Neuron (in vitro differentiated cells): ENCODE data around the gene PDP2.
A peak's percentile ranks its signal among the peaks of the same experiment; 100 is the strongest.
"Not testable (repeated sequence)": the region's sequence is repeated elsewhere in the genome, so short reads cannot be mapped to it uniquely, and the experiment has no call there.

Experiments
- H2AFZ ChIP-seq: one replicate; pipeline ENCODE4 v1.6.1; 2013; ENCODE audit warnings: low read depth, mild to moderate bottlenecking, inconsistent platforms, low read length, moderate library complexity
- H3K27me3 ChIP-seq: one replicate; pipeline ENCODE4 v1.6.1; 2013; ENCODE audit warnings: low read length; ENCODE audit not compliant: insufficient read depth
- H3K36me3 ChIP-seq: one replicate; pipeline ENCODE4 v1.6.1; 2013; ENCODE audit warnings: low read length; ENCODE audit not compliant: insufficient read depth
- H3K4me1 ChIP-seq: one replicate; pipeline ENCODE4 v1.6.1; 2013; ENCODE audit warnings: low read length; ENCODE audit not compliant: insufficient read depth
- H3K4me3 ChIP-seq: 2 replicates; pipeline ENCODE4 v1.5.1; 2013; ENCODE audit warnings: mild to moderate bottlenecking, low read length, moderate library complexity
- H3K9me3 ChIP-seq: one replicate; pipeline ENCODE4 v1.6.1; 2013; ENCODE audit warnings: low read length

Gene PDP2

DNA sequence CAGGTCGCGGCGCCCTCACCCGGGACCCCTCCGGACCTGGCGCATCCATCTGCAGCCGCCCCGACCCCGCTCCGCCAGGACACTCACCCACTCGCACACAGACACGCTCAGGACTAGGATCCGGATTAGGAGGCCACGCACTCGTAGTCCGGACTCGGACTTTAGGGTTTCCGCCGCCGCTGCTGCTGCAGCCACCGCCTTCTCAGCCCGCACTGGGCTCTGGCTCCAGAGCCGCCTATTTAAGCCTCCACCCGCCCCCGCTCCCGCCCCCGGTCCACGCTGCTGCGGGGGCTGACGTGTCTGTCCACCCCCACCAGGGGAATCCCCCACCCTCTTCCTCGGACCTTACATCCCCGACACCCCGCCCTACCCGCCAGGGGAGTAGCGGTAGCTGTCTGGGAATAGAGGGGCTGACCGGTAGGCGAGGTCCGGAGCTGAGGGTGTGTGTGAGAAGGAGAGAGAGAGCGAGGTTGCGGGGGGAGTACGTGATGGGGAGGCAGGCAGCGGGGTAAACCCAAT lies 45.1 kb downstream of the PDP2 start, which contains the start of gene RRAD:
TSS of gene RRAD (minus strand) at position 214 of the 519 bp plus-strand sequence. CDS start 356 bp downstream, outside the sequence.
- H3K27me3 ChIP-seq = peaks cover 32% of the 10 kb centered on the region
- H3K9me3 ChIP-seq = no peaks in the 10 kb centered on the region
- no peak within 1 kb of the TSS for H3K4me3 ChIP-seq
- peaks cover 31% of the 10 kb centered on the region for H3K4me1 ChIP-seq
- H3K36me3 ChIP-seq = no peaks in the 10 kb centered on the region
- H2AFZ ChIP-seq = no peak within 1 kb of the TSS

GRCh38 chr16:66926171-66926947 lies 46.0 kb downstream of the PDP2 start:
- no peak overlapping the region for H3K4me3 ChIP-seq
- H3K9me3 ChIP-seq = no peaks in the 10 kb centered on the region
- H3K36me3 ChIP-seq = no peaks in the 10 kb centered on the region
- H2AFZ ChIP-seq = no peak overlapping the region
- peaks cover 32% of the 10 kb centered on the region for H3K27me3 ChIP-seq
- peaks cover 31% of the 10 kb centered on the region for H3K4me1 ChIP-seq

- Histone ChIP-seq H3K4me1 (peaks cover 31% of the 10 kb centered on the region), H2AFZ (no peak overlapping the region), H3K9me3 (no peaks in the 10 kb centered on the region), H3K4me3 (no peak overlapping the region), H3K36me3 (no peaks in the 10 kb centered on the region), H3K27me3 (peaks cover 30% of the 10 kb centered on the region)
Measured at GRCh38 chr16:66926961-66927436, 46.7 kb downstream of the PDP2 start.

- H3K9me3 ChIP-seq = no peaks in the 10 kb centered on the region
- H3K27me3 ChIP-seq = peaks cover 27% of the 10 kb centered on the region
- no peak overlapping the region for H3K4me3 ChIP-seq
- H2AFZ ChIP-seq = no peak overlapping the region
- peaks cover 34% of the 10 kb centered on the region for H3K4me1 ChIP-seq
- H3K36me3 ChIP-seq = no peaks in the 10 kb centered on the region
Measured at GRCh38 chr16:66927918-66928649, 47.8 kb downstream of the PDP2 start.

- peaks cover 42% of the 10 kb centered on the region for H3K4me1 ChIP-seq
- H3K27me3 ChIP-seq = peaks cover 20% of the 10 kb centered on the region
- no peaks in the 10 kb centered on the region for H3K9me3 ChIP-seq
- no peaks in the 10 kb centered on the region for H3K36me3 ChIP-seq
- H2AFZ ChIP-seq = no peak overlapping the region
- H3K4me3 ChIP-seq = no peak overlapping the region
Measured at GRCh38 chr16:66928702-66929388, 48.5 kb downstream of the PDP2 start.

DNA sequence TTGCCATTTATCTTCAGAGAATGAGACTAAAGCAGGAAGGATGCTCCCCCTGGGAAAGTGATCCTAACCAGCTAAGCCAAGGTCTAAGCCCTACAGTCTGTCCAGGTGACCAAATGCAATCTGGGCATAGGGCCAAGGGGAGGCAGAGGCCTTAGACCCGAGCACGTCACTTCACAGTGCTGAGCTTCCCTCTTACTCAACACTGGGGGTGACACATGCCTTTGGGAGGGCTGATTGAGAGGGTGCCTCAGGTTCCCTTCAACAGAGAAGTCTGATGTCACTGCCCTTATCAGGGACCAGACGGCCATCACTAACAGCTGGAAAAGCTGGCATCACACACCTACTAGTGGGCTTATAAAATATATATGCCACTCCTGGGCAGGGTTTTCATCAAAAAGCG lies 49.9 kb downstream of the PDP2 start:
- Histone ChIP-seq H3K4me3 (no peak overlapping the region), H3K4me1 (peaks cover 43% of the 10 kb centered on the region), H3K27me3 (peaks cover 8% of the 10 kb centered on the region), H3K9me3 (no peaks in the 10 kb centered on the region), H3K36me3 (no peaks in the 10 kb centered on the region), H2AFZ (no peak overlapping the region)

DNA sequence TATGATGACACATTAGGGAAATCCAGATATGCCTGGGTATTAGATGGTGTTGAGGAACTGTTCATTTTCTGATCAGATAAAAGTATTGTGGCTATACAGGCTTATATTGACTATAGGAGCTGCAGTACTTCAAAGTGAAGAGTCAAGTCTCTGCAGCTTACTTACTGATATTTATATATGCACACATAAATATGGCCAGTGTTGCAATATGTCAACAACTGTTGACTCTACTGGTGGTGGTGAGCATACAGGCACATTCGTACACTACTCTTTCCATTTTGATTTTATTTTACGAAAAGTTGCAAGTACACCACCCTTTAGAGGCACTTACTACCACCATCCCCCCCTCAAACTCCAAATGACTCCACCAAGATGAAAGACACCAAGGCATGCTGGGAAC lies 51.4 kb downstream of the PDP2 start:
- no peaks in the 10 kb centered on the region for H3K27me3 ChIP-seq
- no peak overlapping the region for H2AFZ ChIP-seq
- H3K4me3 ChIP-seq = no peak overlapping the region
- H3K9me3 ChIP-seq = no peaks in the 10 kb centered on the region
- peaks cover 4% of the 10 kb centered on the region for H3K36me3 ChIP-seq
- peaks cover 40% of the 10 kb centered on the region for H3K4me1 ChIP-seq

GRCh38 chr16:66932076-66932475 lies 51.8 kb downstream of the PDP2 start:
- H2AFZ ChIP-seq = no peak overlapping the region
- no peaks in the 10 kb centered on the region for H3K9me3 ChIP-seq
- H3K4me3 ChIP-seq = no peak overlapping the region
- peaks cover 36% of the 10 kb centered on the region for H3K4me1 ChIP-seq
- peaks cover 4% of the 10 kb centered on the region for H3K36me3 ChIP-seq
- no peaks in the 10 kb centered on the region for H3K27me3 ChIP-seq

DNA sequence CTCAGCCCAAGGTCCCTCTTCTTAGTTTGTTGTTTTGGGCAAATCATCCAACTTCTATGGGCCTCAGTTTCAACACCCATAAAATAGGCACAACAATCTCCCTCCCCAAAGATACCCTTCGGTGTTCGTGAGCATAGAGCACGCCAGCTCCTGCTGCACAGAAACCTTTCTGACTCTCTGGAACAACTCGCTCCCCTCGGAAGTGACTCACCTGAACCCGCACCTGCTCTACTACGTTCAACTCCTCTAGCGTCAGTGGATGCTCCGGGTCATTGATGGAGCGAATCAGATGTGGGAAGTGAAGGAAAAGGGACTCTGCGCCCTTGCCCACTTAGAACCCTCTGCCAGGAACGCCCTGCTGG lies 53.4 kb downstream of the PDP2 start:
- Histone ChIP-seq H3K36me3 (peaks cover 12% of the 10 kb centered on the region), H3K27me3 (no peaks in the 10 kb centered on the region), H2AFZ (peak overlapping the region; percentile 64), H3K4me1 (peaks cover 22% of the 10 kb centered on the region), H3K9me3 (no peaks in the 10 kb centered on the region), H3K4me3 (peak overlapping the region; percentile 87)

- H2AFZ ChIP-seq = peak within 1 kb of the TSS; percentile 64
- no peaks in the 10 kb centered on the region for H3K27me3 ChIP-seq
- peaks cover 22% of the 10 kb centered on the region for H3K4me1 ChIP-seq
- peak within 1 kb of the TSS; percentile 87 for H3K4me3 ChIP-seq
- H3K9me3 ChIP-seq = no peaks in the 10 kb centered on the region
- peaks cover 14% of the 10 kb centered on the region for H3K36me3 ChIP-seq
Measured at GRCh38 chr16:66934138-66934838, 54.0 kb downstream of the PDP2 start, which contains the start of gene CIAO2B. TSS of gene CIAO2B (minus strand) at chr16:66934402. CDS start at chr16:66934364, 38 bp downstream.

DNA sequence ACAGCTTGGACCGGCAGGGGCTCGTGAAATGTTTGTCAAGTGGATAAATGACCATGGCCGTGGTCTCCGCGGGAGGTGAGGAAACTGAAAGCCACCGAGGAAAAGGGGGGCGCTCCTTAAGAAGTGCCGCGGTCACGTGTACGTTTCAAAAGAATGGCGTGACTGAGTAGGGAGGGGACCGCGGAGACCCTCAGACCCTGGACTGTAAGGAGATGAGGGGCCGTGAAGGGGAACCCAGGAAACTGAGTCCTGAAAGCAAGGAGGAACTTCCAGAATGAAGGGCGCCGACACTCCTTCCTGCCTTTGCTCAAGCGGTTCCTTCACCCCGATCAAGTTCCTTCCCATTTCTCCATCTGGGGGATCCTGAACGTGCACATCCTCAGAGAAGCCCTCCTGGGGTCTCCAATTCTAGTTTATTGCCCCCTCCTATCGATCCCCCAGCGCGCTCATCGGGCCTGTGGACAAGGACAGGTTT lies 54.6 kb downstream of the PDP2 start:
- Histone ChIP-seq H3K36me3 (peaks cover 19% of the 10 kb centered on the region), H3K4me1 (peaks cover 22% of the 10 kb centered on the region), H3K4me3 (peak overlapping the region; percentile 87), H2AFZ (peak overlapping the region; percentile 64)
- H3K9me3 ChIP-seq, H3K27me3 ChIP-seq: not testable (repeated sequence)

GRCh38 chr16:66935314-66936011 lies 55.1 kb downstream of the PDP2 start, which contains the start of gene CES2:
TSS of gene CES2 (plus strand) at chr16:66935516. CDS start at chr16:66935636, 120 bp downstream.
- Histone ChIP-seq H3K27me3 (no peaks in the 10 kb centered on the region), H3K4me1 (peaks cover 22% of the 10 kb centered on the region), H3K36me3 (peaks cover 25% of the 10 kb centered on the region)

More at GRCh38 chr16:66935314-66936011, 55.1 kb downstream of the PDP2 start, which contains the start of gene CES2:
- Histone ChIP-seq H2AFZ (peak within 1 kb of the TSS; percentile 64), H3K9me3 (no peaks in the 10 kb centered on the region), H3K4me3 (peak within 1 kb of the TSS; percentile 87)
